Activated T-helper 2 cell treated with anti-CD3 and anti-CD28 coated beads, Interferon-gamma antibody, Interleukin-2, Interleukin-4, amounts not matched to agents 10 μg/mL and 5 μg/mL and 100 μg/mL, durations not matched to agents 14 hours and 24 hours and 36 hours (primary cell): ENCODE measurements around the gene HSPG2. TPM values are rescaled to one million over a fixed set of nuclear protein-coding genes. Genes with fewer than 3 reads are reported as not detected.
A peak's percentile ranks its signal among the peaks of the same experiment; 100 is the strongest.

Source experiments
- DNase-seq: peaks from one replicate; pipeline ENCODE4 v3.0.0; 2021; ENCODE audit warnings: low spot score
- H3K27ac Mint-ChIP-seq: one replicate; pipeline ENCODE4 v1.8.0; 2021; ENCODE audit warnings: mixed read lengths
- H3K27me3 Mint-ChIP-seq: one replicate; pipeline ENCODE4 v1.8.0; 2021; ENCODE audit warnings: low read depth, mixed read lengths
- H3K36me3 Mint-ChIP-seq: one replicate; pipeline ENCODE4 v1.8.0; 2021; ENCODE audit warnings: low read depth, mixed read lengths
- H3K4me1 Mint-ChIP-seq: one replicate; pipeline ENCODE4 v1.8.0; 2021; ENCODE audit warnings: low read depth, mixed read lengths
- H3K4me3 Mint-ChIP-seq: one replicate; pipeline ENCODE4 v1.8.0; 2021; ENCODE audit warnings: low read depth, mild to moderate bottlenecking, moderate library complexity, mixed read lengths
- H3K9me3 Mint-ChIP-seq: one replicate; pipeline ENCODE4 v1.8.0; 2021; ENCODE audit warnings: mixed read lengths
- intact Hi-C: fragments of 100-400 bp; cut with micrococcal nuclease; formaldehyde crosslinking; loops from one replicate; pipeline ENCODE4 v1.15.1; 2023
- total RNA-seq: library from RNA; stranded (reverse); gene quantifications from 2 replicates; pipeline ENCODE4 v1.2.3, GENCODE V29; 2022

HSPG2 gene
- total RNA-seq, 1 donor from 2014 or later = 4.1 TPM

GRCh38 chr1:21860971-21861370 is 76.1 kb downstream of the HSPG2 start:
- Mint-ChIP-seq H3K36me3 (no peaks in the 10 kb centered on the region), H3K4me1 (peaks cover 1% of the 10 kb centered on the region), H3K9me3 (no peaks in the 10 kb centered on the region), H3K4me3 (no peak overlapping the region), H3K27me3 (no peaks in the 10 kb centered on the region), H3K27ac (no peak overlapping the region)
- DNase-seq = no peak
- intact Hi-C loops = no loop called here

- Mint-ChIP-seq H3K27me3 (no peaks in the 10 kb centered on the region), H3K27ac (no peak overlapping the region), H3K4me3 (no peak overlapping the region), H3K4me1 (peaks cover 1% of the 10 kb centered on the region), H3K9me3 (no peaks in the 10 kb centered on the region), H3K36me3 (no peaks in the 10 kb centered on the region)
- no peak for DNase-seq
- intact Hi-C loops = no loop called here
These were observed 77.4 kb downstream of the HSPG2 start for GRCh38 chr1:21859669-21860179.

DNA sequence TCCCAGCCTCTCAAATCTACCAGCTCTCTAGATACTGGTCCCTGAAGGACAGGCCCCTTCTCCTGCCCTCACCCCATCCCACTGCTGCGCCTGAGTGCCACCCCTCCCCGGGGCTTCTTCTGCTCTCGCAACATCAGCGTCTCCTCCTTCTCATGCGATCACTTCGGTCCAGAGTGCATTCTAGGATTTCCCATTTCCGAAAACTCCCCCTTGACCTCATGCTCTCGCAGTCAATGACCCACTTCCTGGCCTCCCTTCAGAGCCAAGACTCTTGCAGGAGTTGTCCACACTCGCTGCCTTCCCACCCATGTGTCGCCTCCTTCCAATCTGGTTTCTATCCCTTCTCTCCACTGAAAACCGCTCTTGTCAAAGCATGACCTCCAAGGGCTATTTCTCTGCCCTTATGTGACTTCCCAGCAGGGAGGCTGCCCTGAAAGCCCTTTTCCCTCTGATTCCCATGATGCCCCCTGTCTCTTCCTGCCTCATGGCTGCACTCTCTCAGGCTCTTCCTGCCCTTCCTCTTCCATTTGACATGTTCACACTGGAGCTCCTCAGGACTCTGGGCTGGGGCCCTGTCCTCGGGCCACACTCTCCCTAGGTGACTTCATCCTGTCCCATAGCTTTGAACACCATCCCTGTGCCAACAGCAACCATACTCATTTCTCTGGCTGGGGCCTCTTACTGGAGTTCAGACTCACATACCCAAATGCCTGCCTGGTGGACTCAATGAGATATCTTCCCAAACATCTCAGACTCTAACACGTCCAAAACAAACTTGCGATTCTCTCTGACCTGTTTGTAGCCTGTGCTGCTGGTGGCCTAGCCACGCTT is 79.1 kb downstream of the HSPG2 start:
- H3K9me3 Mint-ChIP-seq = no peaks in the 10 kb centered on the region
- no peaks in the 10 kb centered on the region for H3K27me3 Mint-ChIP-seq
- no peaks in the 10 kb centered on the region for H3K36me3 Mint-ChIP-seq
- H3K4me1 Mint-ChIP-seq = peaks cover 1% of the 10 kb centered on the region
- DNase-seq = no peak
- H3K27ac Mint-ChIP-seq = no peak overlapping the region
- intact Hi-C loops = no loop called here
- H3K4me3 Mint-ChIP-seq = no peak overlapping the region

- no peaks in the 10 kb centered on the region for H3K27me3 Mint-ChIP-seq
These were observed 79.8 kb downstream of the HSPG2 start for GRCh38 chr1:21857142-21857839.

GRCh38 chr1:21855257-21856096 is 81.6 kb downstream of the HSPG2 start:
- peaks cover 5% of the 10 kb centered on the region for H3K4me1 Mint-ChIP-seq
- no peak for DNase-seq
- H3K9me3 Mint-ChIP-seq = no peaks in the 10 kb centered on the region
- no peaks in the 10 kb centered on the region for H3K36me3 Mint-ChIP-seq
- H3K27me3 Mint-ChIP-seq = no peaks in the 10 kb centered on the region
- no peak overlapping the region for H3K4me3 Mint-ChIP-seq
- intact Hi-C loops = no loop called here
- H3K27ac Mint-ChIP-seq = no peak overlapping the region

More at GRCh38 chr1:21857142-21857839, 79.8 kb downstream of the HSPG2 start:
- H3K4me3 Mint-ChIP-seq = no peak overlapping the region
- no peak overlapping the region for H3K27ac Mint-ChIP-seq
- H3K9me3 Mint-ChIP-seq = no peaks in the 10 kb centered on the region
- peaks cover 1% of the 10 kb centered on the region for H3K4me1 Mint-ChIP-seq
- intact Hi-C loops = no loop called here
- no peaks in the 10 kb centered on the region for H3K36me3 Mint-ChIP-seq
- no peak for DNase-seq

- H3K4me3 Mint-ChIP-seq = no peak overlapping the region
- H3K27me3 Mint-ChIP-seq = no peaks in the 10 kb centered on the region
- DNase-seq = no peak
- H3K27ac Mint-ChIP-seq = no peak overlapping the region
- H3K36me3 Mint-ChIP-seq = no peaks in the 10 kb centered on the region
- intact Hi-C loops = no loop called here
- H3K4me1 Mint-ChIP-seq = peaks cover 5% of the 10 kb centered on the region
- H3K9me3 Mint-ChIP-seq = no peaks in the 10 kb centered on the region
These were observed 82.4 kb downstream of the HSPG2 start for GRCh38 chr1:21854751-21855131.

- Mint-ChIP-seq H3K9me3 (no peaks in the 10 kb centered on the region), H3K27me3 (no peaks in the 10 kb centered on the region), H3K36me3 (no peaks in the 10 kb centered on the region), H3K4me1 (peaks cover 5% of the 10 kb centered on the region), H3K4me3 (no peak overlapping the region), H3K27ac (no peak overlapping the region)
- DNase-seq = no peak
- intact Hi-C loops = no loop called here
These were observed 82.9 kb downstream of the HSPG2 start for GRCh38 chr1:21854090-21854750.

DNA sequence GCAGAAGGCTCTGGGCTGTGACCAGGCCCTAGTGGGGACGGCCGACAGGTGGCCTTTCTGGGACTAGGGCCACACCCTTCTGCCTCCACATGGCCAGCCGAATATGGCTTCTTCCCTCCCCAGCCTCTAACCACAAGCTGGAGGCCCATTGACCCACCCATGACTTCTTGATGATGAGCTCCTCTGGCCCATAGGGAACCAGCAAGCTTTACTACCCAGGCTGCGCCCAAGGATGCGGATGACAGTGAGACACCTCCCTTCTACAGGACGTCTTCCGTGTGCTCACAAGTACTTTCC is 84.0 kb downstream of the HSPG2 start:
- no peak for DNase-seq
- no peak overlapping the region for H3K27ac Mint-ChIP-seq
- intact Hi-C loops = no loop called here
- H3K4me1 Mint-ChIP-seq = peaks cover 5% of the 10 kb centered on the region
- H3K36me3 Mint-ChIP-seq = no peaks in the 10 kb centered on the region
- no peaks in the 10 kb centered on the region for H3K27me3 Mint-ChIP-seq
- no peak overlapping the region for H3K4me3 Mint-ChIP-seq
- H3K9me3 Mint-ChIP-seq = no peaks in the 10 kb centered on the region

DNA sequence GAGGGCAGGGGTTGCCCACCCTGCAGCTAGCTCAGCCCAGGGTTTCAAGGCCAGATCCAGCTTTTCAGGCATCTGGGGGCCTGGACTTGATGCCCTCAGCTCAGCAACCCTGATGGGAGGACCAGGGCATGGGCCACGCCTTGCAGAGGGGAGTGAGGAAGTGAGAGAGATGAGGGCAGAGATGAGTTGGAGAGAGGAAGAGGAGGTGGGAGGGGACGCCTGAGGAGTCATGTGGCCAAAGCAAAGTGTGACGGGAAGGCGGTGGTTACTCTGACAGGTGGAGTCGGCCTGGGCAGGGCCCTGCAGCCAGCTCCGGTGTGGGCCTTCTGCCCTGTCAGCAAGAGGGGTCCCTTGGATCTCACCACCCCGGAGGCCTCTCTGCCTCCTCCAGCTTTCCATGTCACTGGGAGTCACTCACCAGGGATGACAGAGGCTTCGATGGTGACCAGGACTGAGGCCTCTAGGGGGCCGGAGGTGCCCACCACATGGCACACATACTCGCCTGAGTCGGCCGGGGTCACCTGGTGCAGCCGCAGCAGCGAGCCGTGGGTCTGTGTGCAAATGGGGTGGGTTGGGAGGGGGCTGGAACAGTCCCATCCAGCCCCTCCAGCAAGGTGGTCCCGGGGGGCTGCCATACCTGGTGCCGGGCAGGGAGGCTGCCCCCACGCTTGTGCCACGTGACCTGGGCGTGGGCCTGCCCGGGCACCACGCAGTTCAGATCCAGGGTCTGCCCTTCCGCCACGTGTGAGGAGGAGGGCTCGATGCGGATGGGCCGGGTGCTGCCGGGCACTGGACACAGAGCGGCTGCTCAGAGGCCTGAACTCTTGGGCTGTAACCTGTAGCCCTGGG is 84.6 kb downstream of the HSPG2 start:
- H3K4me3 Mint-ChIP-seq = no peak overlapping the region
- no peaks in the 10 kb centered on the region for H3K9me3 Mint-ChIP-seq
- no peaks in the 10 kb centered on the region for H3K36me3 Mint-ChIP-seq
- H3K27ac Mint-ChIP-seq = peak overlapping the region; percentile 11
- no peaks in the 10 kb centered on the region for H3K27me3 Mint-ChIP-seq
- H3K4me1 Mint-ChIP-seq = peaks cover 3% of the 10 kb centered on the region
- intact Hi-C loops = no loop called here
- no peak for DNase-seq

GRCh38 chr1:21851430-21852250 is 85.5 kb downstream of the HSPG2 start:
- intact Hi-C loops = no loop called here
- Mint-ChIP-seq H3K27ac (no peak overlapping the region), H3K4me1 (peaks cover 3% of the 10 kb centered on the region), H3K4me3 (no peak overlapping the region), H3K36me3 (no peaks in the 10 kb centered on the region), H3K27me3 (no peaks in the 10 kb centered on the region), H3K9me3 (no peaks in the 10 kb centered on the region)
- DNase-seq = no peak

DNA sequence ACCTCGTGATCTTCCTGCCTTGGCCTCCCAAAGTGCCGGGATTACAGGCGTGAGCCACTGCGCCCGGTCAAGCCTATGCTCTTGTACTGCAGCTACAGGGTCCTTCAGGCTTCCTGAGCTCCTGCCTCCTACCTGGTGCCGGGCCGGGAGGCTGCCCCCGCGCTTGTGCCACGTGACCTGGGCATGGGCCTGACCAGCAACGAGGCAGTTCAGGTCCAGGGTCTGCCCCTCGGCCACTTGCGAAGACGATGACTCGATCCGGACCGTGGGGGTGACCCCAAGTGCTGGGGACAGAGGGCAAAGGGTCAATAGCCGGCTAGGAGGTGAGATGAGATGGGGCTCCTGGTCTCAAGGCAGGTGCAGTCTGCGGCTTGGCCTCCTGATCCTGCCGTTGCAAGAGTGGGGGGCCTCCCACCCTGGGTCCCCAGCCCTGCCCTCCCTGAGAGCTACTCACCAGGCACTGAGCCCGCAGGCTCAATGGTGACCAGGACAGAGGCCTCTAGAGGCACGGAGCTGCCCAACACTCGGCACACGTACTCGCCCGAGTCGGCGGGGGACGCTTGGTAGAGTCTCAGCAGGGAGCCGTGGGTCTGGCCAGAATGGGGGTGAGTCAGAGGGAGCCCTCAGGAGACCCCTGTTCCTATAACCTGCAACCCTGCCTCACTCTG is 87.1 kb downstream of the HSPG2 start:
- Mint-ChIP-seq H3K27me3 (no peaks in the 10 kb centered on the region), H3K9me3 (no peaks in the 10 kb centered on the region), H3K36me3 (no peaks in the 10 kb centered on the region), H3K4me1 (peaks cover 3% of the 10 kb centered on the region), H3K27ac (no peak overlapping the region), H3K4me3 (no peak overlapping the region)
- DNase-seq = no peak
- intact Hi-C loops = no loop called here
